Fibroblast of upper back skin (primary cell): Measurements from ENCODE around the gene NKPD1.

Experiments used
- DNase-seq: peaks from one replicate; pipeline ENCODE4 v3.0.0-alpha.2; 2013

Gene NKPD1

DNA sequence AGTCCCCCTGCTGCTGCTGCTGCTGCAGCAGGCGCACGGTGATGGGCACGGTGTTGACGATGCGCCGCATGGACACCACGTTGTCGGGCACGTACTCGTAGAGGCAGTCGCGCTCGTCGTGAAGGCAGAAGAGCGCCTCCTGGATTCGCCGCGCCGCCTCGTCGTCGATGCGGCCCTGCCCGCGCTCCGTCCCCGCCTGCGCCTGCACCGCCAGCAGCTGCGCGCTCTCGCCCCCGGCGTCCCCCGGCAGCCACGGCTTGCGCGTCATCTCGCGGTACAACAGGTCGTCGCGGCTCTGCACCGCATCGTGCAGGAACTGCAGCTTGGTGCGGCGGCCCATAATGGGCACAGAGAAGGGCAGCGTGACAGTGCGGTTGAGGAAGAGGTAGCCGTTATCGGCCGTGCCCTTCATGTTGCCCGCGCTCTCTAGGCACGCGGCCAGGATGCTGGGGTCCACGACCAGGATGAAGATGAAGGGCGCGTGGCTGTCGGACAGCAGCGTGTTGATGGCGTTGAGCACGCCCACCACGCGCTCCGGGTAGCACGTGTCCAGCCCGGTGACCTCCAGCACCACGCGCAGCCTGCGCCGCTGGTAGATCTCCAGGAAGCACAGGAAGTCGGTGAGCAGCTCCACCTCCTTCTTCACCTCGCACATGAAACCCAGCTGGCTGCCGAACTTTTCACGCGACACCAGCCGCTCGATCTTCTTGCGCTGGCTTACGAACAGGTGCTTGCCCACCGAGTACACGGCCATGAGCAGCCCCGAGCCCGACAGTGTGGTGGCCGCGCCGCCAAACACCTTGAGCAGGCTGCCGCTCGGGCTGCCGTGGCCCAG is 8.1 kb downstream of the NKPD1 start:
- peak; percentile 34 for DNase-seq

- no peak for DNase-seq
Measured at GRCh38 chr19:45151821-45152503, 8.8 kb downstream of the NKPD1 start.

GRCh38 chr19:45151320-45151719 is 9.5 kb downstream of the NKPD1 start:
- DNase-seq: no peak

- no peak for DNase-seq
Measured at GRCh38 chr19:45150751-45151281, 10.0 kb downstream of the NKPD1 start.

GRCh38 chr19:45150180-45150579 is 10.6 kb downstream of the NKPD1 start:
- DNase-seq: no peak

- DNase-seq: no peak
Measured at GRCh38 chr19:45149129-45149528, 11.7 kb downstream of the NKPD1 start.

GRCh38 chr19:45147835-45148676 is 12.7 kb downstream of the NKPD1 start:
- DNase-seq: no peak

DNA sequence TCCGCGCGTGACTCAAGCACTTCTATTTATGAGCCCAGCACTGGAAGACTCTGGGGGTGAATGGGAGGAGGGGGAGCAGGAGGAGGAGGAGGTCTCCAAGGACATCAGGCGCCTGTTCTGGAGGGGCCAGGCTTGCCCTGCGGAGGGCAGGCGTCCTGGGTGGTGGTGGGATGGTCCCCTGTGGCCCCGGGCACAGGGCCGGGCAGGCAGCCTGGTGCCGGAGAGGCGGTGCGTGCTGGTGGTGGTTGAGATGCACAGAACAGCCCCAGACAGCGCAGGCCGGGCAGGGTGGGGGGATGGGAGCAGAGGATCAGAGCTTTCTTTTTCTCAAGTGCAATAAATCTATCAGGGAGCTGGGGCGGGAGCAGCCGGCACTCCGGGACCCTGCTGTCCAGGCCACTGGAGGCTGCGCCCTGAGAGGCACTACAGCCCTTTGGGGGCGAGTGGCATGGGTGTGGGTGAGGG is 14.0 kb downstream of the NKPD1 start:
- no peak for DNase-seq

DNA sequence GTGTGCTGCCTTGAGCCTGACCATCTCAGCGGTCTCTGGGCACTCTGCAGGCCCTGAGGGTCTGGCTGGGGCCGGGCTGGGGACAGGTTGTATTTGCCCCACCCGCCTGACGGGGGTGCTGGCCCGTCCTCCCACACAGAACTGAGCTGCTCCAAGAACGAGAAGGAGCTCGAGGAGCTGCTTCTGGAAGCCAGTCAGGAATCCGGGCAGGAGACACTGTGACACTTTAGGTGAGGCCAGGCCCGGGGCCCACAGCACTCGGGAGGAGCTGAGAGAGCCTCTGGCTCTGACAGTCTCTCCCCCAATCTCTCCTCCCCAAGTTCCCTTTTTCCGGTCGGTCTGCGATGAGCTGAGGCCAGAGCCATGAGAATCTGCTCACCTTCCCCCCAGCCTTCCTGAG is 14.5 kb downstream of the NKPD1 start:
- DNase-seq: no peak

- no peak for DNase-seq
Measured at GRCh38 chr19:45145270-45146189, 15.3 kb downstream of the NKPD1 start.

DNA sequence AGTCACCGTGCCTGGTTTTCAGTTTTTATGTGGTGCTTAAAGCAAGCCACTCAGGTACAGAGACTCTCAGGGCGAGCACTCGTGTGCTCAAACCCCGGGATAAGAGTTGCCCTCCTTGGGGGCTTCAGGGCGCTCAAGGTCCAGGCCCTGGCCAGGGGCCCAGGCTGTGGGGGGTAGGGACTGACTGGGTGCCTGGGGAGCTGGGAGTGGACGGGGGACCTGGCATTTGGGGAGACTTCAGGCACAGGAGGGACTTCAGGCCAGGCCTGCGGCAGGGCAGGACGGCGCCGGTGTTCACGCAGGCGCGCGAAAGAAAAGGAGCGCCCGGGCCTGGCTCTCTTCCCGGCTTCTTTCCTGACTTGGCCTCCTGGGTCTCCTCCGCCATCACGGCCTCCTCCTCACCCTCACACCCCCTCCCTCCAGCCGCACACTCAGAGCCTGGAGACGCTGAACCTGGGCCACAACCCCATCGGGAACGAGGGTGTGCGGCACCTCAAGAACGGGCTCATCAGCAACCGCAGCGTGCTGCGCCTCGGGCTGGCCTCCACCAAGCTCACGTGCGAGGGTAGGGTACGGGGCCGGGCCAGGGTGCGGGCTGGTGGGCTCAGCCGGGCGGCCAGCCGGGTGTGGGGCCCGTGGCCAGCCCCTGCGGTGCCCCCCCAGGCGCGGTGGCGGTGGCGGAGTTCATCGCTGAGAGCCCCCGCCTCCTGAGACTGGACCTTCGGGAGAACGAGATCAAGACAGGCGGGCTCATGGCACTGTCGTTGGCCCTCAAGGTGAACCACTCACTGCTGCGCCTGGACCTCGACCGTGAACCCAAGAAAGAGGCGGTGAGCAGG is 16.1 kb downstream of the NKPD1 start:
- DNase-seq: no peak

DNA sequence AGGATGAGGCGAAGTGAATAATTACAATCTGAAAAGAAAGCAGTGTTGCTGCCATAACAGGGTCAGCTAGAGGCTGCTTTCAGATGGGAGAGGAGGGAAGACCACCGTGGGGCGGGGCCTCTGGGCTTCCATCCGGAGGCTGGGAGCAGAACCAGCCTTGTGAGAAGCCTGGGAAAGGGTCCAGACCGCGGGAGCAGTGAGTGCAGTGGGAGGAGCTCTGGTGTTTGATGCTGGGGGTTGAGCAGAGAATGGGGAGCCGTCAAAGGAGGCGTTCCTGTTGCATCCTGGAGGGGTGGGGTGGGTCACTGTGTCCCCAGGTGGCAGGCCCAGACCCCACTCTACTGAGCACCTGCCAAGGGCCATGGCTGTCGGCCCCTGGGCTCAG is 18.1 kb downstream of the NKPD1 start:
- DNase-seq: peak; percentile 17

DNA sequence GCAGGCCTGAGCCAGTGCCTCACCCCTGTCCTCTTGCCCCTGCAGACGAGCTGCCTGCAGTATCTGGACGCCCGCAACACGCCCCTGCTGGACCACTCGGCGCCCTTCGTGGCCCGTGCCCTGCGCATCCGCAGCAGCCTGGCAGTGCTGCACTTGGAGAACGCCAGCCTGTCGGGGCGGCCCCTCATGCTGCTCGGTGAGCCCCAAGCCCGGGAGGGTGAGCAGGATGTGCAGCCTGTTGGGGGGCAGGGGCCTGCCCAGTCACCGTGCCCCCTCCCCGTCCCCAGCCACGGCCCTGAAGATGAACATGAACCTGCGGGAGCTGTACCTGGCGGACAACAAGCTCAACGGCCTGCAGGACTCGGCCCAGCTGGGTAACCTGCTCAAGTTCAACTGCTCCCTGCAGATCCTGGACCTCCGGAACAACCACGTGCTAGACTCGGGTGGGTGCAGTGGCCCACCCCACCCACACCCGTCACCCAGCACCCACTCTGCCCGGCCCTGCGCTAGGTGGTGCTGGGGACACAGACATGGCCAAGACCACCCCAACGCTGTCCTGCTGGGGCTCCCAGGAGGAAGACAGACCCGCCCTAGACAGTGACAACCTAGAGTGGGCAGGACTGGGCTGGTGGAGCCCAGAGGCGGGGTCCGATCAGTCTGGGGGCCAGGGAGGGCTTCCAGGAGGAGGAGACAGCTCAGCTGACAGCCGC is 18.6 kb downstream of the NKPD1 start:
- DNase-seq: no peak

GRCh38 chr19:45141203-45141900 is 19.4 kb downstream of the NKPD1 start:
- no peak for DNase-seq

GRCh38 chr19:45140533-45140932 is 20.2 kb downstream of the NKPD1 start:
- no peak for DNase-seq

DNA sequence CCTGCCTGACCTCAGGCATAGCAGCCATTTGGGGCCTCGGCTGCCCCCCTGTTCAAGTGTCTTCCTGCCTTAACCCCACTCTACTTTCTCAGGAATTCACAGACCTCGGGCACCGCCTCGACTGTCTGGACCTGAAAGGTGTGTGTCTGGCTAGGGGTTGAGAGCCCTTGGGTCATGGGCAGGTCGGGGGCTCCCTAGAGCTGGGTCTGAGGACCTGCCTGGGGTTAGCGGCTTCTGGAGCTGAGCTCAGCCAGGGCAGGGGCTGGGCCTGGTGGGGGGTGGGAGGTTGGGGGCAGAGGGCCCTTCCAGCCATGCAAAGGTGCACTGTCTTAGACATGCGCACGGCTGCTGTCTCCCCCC is 20.7 kb downstream of the NKPD1 start:
- no peak for DNase-seq

GRCh38 chr19:45139286-45140143 is 21.3 kb downstream of the NKPD1 start:
- DNase-seq: no peak

DNA sequence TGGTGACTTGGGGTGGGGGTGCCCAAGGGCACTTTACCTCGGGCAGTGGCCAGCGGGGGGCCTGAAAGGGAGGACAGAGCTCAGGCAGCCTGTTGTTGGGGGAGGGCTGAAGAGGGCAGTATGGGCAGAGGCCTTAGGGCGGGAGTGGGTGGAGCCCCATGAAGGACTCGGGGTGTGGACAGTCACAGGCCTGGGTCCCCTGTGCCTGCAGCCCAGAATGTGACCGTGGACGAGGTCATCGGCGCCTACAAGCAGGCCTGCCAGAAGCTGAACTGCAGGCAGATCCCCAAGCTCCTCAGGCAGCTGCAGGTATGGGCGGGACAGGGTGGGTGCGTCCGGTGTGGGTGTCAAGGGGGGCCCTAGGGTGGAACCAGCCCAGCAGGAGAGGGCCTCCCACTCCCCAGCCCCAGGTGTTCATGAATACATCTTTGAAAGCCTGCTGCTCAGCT is 22.5 kb downstream of the NKPD1 start:
- no peak for DNase-seq
